H1 (cell line): ENCODE results near the gene CEBPZ. TPM values are rescaled to one million over a fixed set of nuclear protein-coding genes. Genes with fewer than 3 reads are reported as not detected.
A peak's percentile ranks its signal among the peaks of the same experiment; 100 is the strongest.

Experiments used
- ATF2 ChIP-seq: IDR thresholded peaks from 2 replicates; pipeline ENCODE4 v1.6.1; 2012; ENCODE audit warnings: low read length, inconsistent platforms
- BACH1 ChIP-seq: IDR thresholded peaks from 2 replicates; pipeline ENCODE4 v1.6.1; 2012; ENCODE audit warnings: low read length, improper control_type of control experiment
- CTCF ChIP-seq, 3 experiments: IDR thresholded peaks; 1 replicate in 2 of 3; 2 replicates in 1 of 3; pipeline versions ENCODE4 v1.5.1 to v1.6.1; 2011; ENCODE audit warnings: low read length in 3 of 3, mild to moderate bottlenecking in 3 of 3, inconsistent platforms in 2 of 3, low read depth in 1 of 3, moderate library complexity in 1 of 3; ENCODE audit not compliant: insufficient read depth in 1 of 3; ENCODE audit errors: control extremely low read depth in 1 of 3
- EGR1 ChIP-seq: IDR thresholded peaks from 2 replicates; pipeline ENCODE4 v1.6.1; 2011; ENCODE audit warnings: low read depth, low read length, borderline replicate concordance
- EP300 ChIP-seq, 2 experiments: IDR thresholded peaks; 1 replicate in 1 of 2; 2 replicates in 1 of 2; pipeline ENCODE4 v1.6.1; 2011 to 2012; ENCODE audit warnings: low read depth in 2 of 2, low read length in 2 of 2, mild to moderate bottlenecking in 2 of 2, borderline replicate concordance in 1 of 2, inconsistent platforms in 1 of 2, moderate library complexity in 1 of 2
- HDAC2 ChIP-seq, 2 experiments: fragments of 300-600 bp in 1 of 2; sonication (generic) in 1 of 2; IDR thresholded peaks; 2 replicates each; pipeline ENCODE4 v1.6.1; 2011 to 2012; ENCODE audit warnings: low read depth in 2 of 2, low read length in 2 of 2, mild to moderate bottlenecking in 2 of 2, moderate library complexity in 2 of 2, borderline replicate concordance in 1 of 2, inconsistent platforms in 1 of 2
- POLR2A ChIP-seq, 2 experiments: IDR thresholded peaks; 1 replicate in 1 of 2; 2 replicates in 1 of 2; pipeline ENCODE4 v1.6.1; 2011; ENCODE audit warnings: low read depth in 2 of 2, low read length in 2 of 2, mild to moderate bottlenecking in 2 of 2; ENCODE audit errors: control extremely low read depth in 1 of 2
- RBBP5 ChIP-seq: IDR thresholded peaks from 2 replicates; pipeline ENCODE4 v1.7.1; 2012; ENCODE audit warnings: low read depth, mild to moderate bottlenecking, inconsistent platforms, low read length, moderate library complexity, borderline replicate concordance
- USF2 ChIP-seq: IDR thresholded peaks from 2 replicates; pipeline ENCODE4 v1.6.1; 2011; ENCODE audit warnings: low read length, improper control_type of control experiment
- YY1 ChIP-seq: IDR thresholded peaks from 2 replicates; pipeline ENCODE4 v1.6.1; 2011; ENCODE audit warnings: low read depth, mild to moderate bottlenecking, low read length
- polyA plus RNA-seq, 7 experiments: library from polyadenylated mRNA; depleted of rRNA in 3 of 7; stranded (reverse) in 5 of 7; unstranded in 2 of 7; fragments of >200 nt in 5 of 7; fragments of 200-250 nt in 2 of 7; gene quantifications; 1 replicate in 5 of 7; 2 replicates in 1 of 7; 4 replicates in 1 of 7; pipeline versions ENCODE4 v1.2.1 to v1.2.3, GENCODE V29; 2011 to 2013; ENCODE audit warnings: missing spikeins in 2 of 7, mixed read lengths in 2 of 7
- total RNA-seq: library from RNA; stranded (reverse); fragmentation: NEBNext Ultra II Directional; extraction: Animal tissue kit (Norgen Biotek cat#: 25700); gene quantifications from 2 replicates; pipeline ENCODE4 v1.2.1, GENCODE V29; 2021

The CEBPZ gene
- total and polyA plus RNA-seq, 2 of the 8 experiments (the other 6 are each of a cell fraction or from before 2014, with no cell fraction given), result 19.1 to 201 TPM

GRCh38 chr2:37205689-37206341, 25.6 kb downstream of the CEBPZ start (continued):
- TF ChIP-seq USF2 (no peak), POLR2A (IDR thresholded peaks at IDR 0.05; ENCODE audit: control extremely low read depth in 1 of 2, low read depth in 2 of 2, low read length in 2 of 2) (peak; percentile 61 to 76; a peak in 2 of 3 replicates), EP300 (IDR thresholded peaks at IDR 0.05; ENCODE audit: borderline replicate concordance in 1 of 2, low read depth in 2 of 2, low read length in 2 of 2) (no peak), YY1 (peak; percentile 96), BACH1 (no peak), ATF2 (no peak), HDAC2 (IDR thresholded peaks at IDR 0.05; ENCODE audit: borderline replicate concordance in 1 of 2, low read depth in 2 of 2, low read length in 2 of 2) (peak in 1 of 2 experiments; percentile 31; a peak in 1 of 4 replicates), RBBP5 (no peak), CTCF (IDR thresholded peaks at IDR 0.05; ENCODE audit: control extremely low read depth in 1 of 3, insufficient read depth in 1 of 3, low read depth in 1 of 3, low read length in 3 of 3) (no peak), EGR1 (peak; percentile 38; the same call in 1 of the 2 replicates)
